ENCODE data around the gene ZSCAN29. TPM values are rescaled to one million over a fixed set of nuclear protein-coding genes. Genes with fewer than 3 reads are reported as not detected.

Gene ZSCAN29
- total RNA-seq (ENCODE audit: unreplicated experiment), result 118 TPM
- long read RNA-seq, partial matches to known transcripts, result 0 of 4 reads
- long read RNA-seq, other reads (novel, unspliced or antisense), result 4 of 4 reads

DNA sequence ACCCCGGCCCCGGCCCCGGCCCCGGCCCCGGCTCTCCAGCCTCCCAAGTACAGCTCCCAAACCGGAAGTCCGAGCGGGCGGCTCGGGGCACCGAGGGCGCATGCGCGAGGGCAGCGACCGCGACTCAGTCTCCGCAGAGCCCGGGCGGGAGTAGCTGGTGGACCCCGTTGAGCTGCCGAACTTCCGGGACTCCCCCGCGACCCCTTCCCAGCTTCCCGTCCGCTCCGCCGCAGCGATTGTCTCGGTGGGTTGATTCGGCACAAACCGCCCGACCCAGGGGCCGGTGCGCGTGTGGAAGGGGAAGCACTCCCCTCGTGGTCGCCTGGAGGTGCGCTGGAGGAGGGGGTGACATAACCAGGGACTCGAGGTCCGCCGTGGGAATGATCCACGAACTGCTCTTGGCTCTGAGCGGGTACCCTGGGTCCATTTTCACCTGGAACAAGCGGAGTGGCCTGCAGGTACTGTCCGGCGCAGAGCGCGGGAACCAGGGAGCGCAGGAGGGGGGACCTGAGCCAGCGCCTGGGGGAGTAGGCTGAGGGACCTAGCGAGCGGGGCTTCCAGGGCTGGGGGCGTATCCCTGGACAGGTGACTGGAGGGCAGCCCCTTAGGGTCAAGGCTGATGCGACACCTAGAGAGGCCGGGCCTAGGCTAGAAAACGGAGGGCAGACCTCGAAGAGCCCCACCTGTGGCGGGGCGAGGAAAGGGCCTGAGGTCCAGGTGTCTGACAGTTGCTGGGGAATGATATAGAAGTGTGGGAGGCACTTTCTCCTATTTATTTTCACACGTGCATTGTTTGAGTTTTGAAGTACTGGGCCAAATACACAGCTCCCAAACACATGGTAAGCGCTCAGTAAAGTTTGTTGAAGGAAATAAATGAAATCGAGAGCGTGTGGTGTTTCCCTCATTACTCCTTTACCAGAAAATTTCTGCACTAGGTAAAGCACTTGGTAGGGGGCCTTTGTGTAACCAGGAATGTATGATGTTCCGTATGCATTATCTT, at the start of gene ZSCAN29, which contains the start of gene TUBGCP4:
Gene ZSCAN29, minus strand, starts transcription at position 69 of the 1,000 bp plus-strand sequence. CDS start 1,130 bp downstream, outside the sequence.
Gene TUBGCP4, plus strand, starts transcription at position 127 of the 1,000 bp plus-strand sequence. Its CDS starts 254 bp downstream, at position 381.
- H3K27ac Mint-ChIP-seq (ENCODE audit: unreplicated experiment), result peak within 1 kb of the TSS; percentile 93
- H3K4me1 Mint-ChIP-seq (ENCODE audit: low read depth, unreplicated experiment), result peaks cover 31% of the 10 kb centered on the region
- peaks cover 6% of the 10 kb centered on the region for H3K27me3 Mint-ChIP-seq (ENCODE audit: unreplicated experiment)
- TF ChIP-seq, protein P1, sequence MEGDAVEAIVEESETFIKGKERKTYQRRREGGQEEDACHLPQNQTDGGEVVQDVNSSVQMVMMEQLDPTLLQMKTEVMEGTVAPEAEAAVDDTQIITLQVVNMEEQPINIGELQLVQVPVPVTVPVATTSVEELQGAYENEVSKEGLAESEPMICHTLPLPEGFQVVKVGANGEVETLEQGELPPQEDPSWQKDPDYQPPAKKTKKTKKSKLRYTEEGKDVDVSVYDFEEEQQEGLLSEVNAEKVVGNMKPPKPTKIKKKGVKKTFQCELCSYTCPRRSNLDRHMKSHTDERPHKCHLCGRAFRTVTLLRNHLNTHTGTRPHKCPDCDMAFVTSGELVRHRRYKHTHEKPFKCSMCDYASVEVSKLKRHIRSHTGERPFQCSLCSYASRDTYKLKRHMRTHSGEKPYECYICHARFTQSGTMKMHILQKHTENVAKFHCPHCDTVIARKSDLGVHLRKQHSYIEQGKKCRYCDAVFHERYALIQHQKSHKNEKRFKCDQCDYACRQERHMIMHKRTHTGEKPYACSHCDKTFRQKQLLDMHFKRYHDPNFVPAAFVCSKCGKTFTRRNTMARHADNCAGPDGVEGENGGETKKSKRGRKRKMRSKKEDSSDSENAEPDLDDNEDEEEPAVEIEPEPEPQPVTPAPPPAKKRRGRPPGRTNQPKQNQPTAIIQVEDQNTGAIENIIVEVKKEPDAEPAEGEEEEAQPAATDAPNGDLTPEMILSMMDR (IDR thresholded peaks at IDR 0.05; ENCODE audit: partially characterized antibody, unreplicated experiment), result no peak
- H3K36me3 Mint-ChIP-seq (ENCODE audit: unreplicated experiment), result peaks cover 18% of the 10 kb centered on the region
- peaks cover 10% of the 10 kb centered on the region for H3K9me3 Mint-ChIP-seq (ENCODE audit: unreplicated experiment)
- peak; percentile 95 for DNase-seq
- H3K4me3 Mint-ChIP-seq (ENCODE audit: unreplicated experiment), result peak within 1 kb of the TSS; percentile 91

DNA sequence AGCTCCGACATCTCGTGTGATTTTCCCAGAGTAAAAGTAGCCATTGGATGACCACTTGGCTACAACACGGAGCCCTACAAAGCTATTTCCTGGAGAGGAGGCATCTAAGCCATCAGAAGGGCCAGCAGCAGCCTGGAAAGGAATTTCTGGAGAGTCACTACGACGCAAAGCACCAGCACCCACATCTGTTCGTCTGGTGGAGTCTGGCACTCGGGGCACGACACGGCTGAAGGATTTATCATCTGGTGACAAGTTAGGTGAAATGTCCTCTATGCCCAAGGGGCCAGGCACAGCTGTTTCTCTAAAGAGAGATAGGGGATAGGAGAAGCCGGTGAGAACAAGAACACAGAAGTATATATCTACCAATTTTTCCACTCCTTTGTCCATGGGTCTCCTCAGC, 49.6 kb upstream of the ZSCAN29 start:
- no peaks in the 10 kb centered on the region for H3K4me1 Mint-ChIP-seq (ENCODE audit: low read depth, unreplicated experiment)
- DNase-seq, result no peak
- H3K4me3 Mint-ChIP-seq (ENCODE audit: unreplicated experiment), result no peak overlapping the region
- no peaks in the 10 kb centered on the region for H3K27me3 Mint-ChIP-seq (ENCODE audit: unreplicated experiment)
- H3K36me3 Mint-ChIP-seq (ENCODE audit: unreplicated experiment), result peaks cover 6% of the 10 kb centered on the region
- TF ChIP-seq, protein P1 (IDR thresholded peaks at IDR 0.05; ENCODE audit: partially characterized antibody, unreplicated experiment), result no peak
- H3K9me3 Mint-ChIP-seq (ENCODE audit: unreplicated experiment), result peaks cover 1% of the 10 kb centered on the region
- peak overlapping the region; percentile 8 for H3K27ac Mint-ChIP-seq (ENCODE audit: unreplicated experiment)

DNA sequence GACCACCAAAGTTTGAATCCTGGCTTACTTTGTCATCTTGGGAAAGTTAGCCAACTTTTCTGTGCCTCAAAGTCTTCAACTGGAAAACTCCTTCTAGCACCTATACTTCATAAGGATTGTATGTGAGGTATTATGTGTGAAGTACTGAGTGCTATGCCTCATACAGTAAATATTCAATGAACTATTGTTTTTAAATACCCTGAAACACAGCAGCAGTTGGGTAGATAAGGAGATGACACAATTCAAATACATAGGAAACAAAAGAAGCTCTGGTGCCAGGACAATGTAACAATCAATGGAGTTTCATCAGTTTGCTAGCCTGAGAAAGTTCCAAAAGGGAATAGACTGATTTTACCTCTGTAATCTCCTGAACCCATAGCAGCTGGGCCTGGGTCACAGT, 43.4 kb upstream of the ZSCAN29 start:
- peak overlapping the region; percentile 43 for H3K27ac Mint-ChIP-seq (ENCODE audit: unreplicated experiment)
- TF ChIP-seq, protein P1 (IDR thresholded peaks at IDR 0.05; ENCODE audit: partially characterized antibody, unreplicated experiment), result no peak
- DNase-seq, result no peak
- no peaks in the 10 kb centered on the region for H3K4me1 Mint-ChIP-seq (ENCODE audit: low read depth, unreplicated experiment)
- no peak overlapping the region for H3K4me3 Mint-ChIP-seq (ENCODE audit: unreplicated experiment)
- H3K27me3 Mint-ChIP-seq (ENCODE audit: unreplicated experiment), result no peaks in the 10 kb centered on the region
- H3K9me3 Mint-ChIP-seq (ENCODE audit: unreplicated experiment), result no peaks in the 10 kb centered on the region
- no peaks in the 10 kb centered on the region for H3K36me3 Mint-ChIP-seq (ENCODE audit: unreplicated experiment)

- H3K27ac Mint-ChIP-seq (ENCODE audit: unreplicated experiment), result no peak overlapping the region
- no peak overlapping the region for H3K4me3 Mint-ChIP-seq (ENCODE audit: unreplicated experiment)
- no peaks in the 10 kb centered on the region for H3K4me1 Mint-ChIP-seq (ENCODE audit: low read depth, unreplicated experiment)
- no peaks in the 10 kb centered on the region for H3K27me3 Mint-ChIP-seq (ENCODE audit: unreplicated experiment)
- no peaks in the 10 kb centered on the region for H3K36me3 Mint-ChIP-seq (ENCODE audit: unreplicated experiment)
- TF ChIP-seq, protein P1 (IDR thresholded peaks at IDR 0.05; ENCODE audit: partially characterized antibody, unreplicated experiment), result no peak
- no peaks in the 10 kb centered on the region for H3K9me3 Mint-ChIP-seq (ENCODE audit: unreplicated experiment)
- DNase-seq, result no peak
Measured at GRCh38 chr15:43412096-43412495, 41.3 kb upstream of the ZSCAN29 start.

Data from glutamatergic neuron (in vitro differentiated cells).